ENCODE measurements around the gene CITED4. TPM values are rescaled to one million over a fixed set of nuclear protein-coding genes. Genes with fewer than 3 reads are reported as not detected.
A peak's percentile ranks its signal among the peaks of the same experiment; 100 is the strongest.

Gene CITED4
- total RNA-seq, 4 donors from 2014 or later, result 9.2 to 15.6 (median 14.1) TPM

GRCh38 chr1:40868051-40868723 is 6.0 kb upstream of the CITED4 start:
- H3K4me1 ChIP-seq, result peaks cover 0 to 26% (median 0%) of the 10 kb centered on the region in 3 donors
- H3K27me3 ChIP-seq, result no peaks in the 10 kb centered on the region
- ATAC-seq, result no peak
- H3K27ac ChIP-seq, result peak overlapping the region in 2 of 4 donors; percentile 43 to 67
- H3K4me3 ChIP-seq, result no peak overlapping the region
- 73% methylated on average over 4 of the region's 4 CpGs; no CpG with 5 or more reads in 1 of the 2 donors for WGBS, 2 donors (ENCODE audit: low coverage in 1 of 2)
- H3K36me3 ChIP-seq, result no peaks in the 10 kb centered on the region
- no peak for TF ChIP-seq EP300 (IDR thresholded peaks at IDR 0.05)
- TF ChIP-seq CTCF (IDR thresholded peaks at IDR 0.05), result no peak
- TF ChIP-seq POLR2A (IDR thresholded peaks at IDR 0.05), result no peak
- TF ChIP-seq POLR2AphosphoS5 (IDR thresholded peaks at IDR 0.05), result no peak
- H3K9me3 ChIP-seq, result peaks cover 0 to 9% (median 0%) of the 10 kb centered on the region in 3 donors

GRCh38 chr1:40861224-40862003 is 749 bp downstream of the CITED4 start:
- whole genome bisulfite sequencing, 2 donors (ENCODE audit: low coverage in 1 of 2), result 0% methylated on average over 2 of the region's 98 CpGs; no CpG with 5 or more reads in 1 of the 2 donors
- TF ChIP-seq EP300 (IDR thresholded peaks at IDR 0.05) (no peak), POLR2A (IDR thresholded peaks at IDR 0.05) (peak in 1 of 2 donors; percentile 26), CTCF (IDR thresholded peaks at IDR 0.05) (peak in 2 of 4 experiments; percentile 4 to 15), POLR2AphosphoS5 (IDR thresholded peaks at IDR 0.05) (no peak)
- Histone ChIP-seq H3K4me1 (peaks cover 0 to 40% (median 5%) of the 10 kb centered on the region in 3 donors), H3K36me3 (no peaks in the 10 kb centered on the region), H3K9me3 (no peaks in the 10 kb centered on the region), H3K27ac (peak overlapping the region; percentile 48 to 95 (median 87)), H3K27me3 (no peaks in the 10 kb centered on the region), H3K4me3 (peak overlapping the region; percentile 39 to 93)
- peak; percentile 36 for ATAC-seq

GRCh38 chr1:40860706-40861223 is 1.4 kb downstream of the CITED4 start:
- 12 to 66% methylated on average over 2 to 3 of the region's 10 CpGs for WGBS, 2 donors (ENCODE audit: low coverage in 1 of 2)
- Histone ChIP-seq H3K4me3 (peak overlapping the region; percentile 33 to 93), H3K27me3 (no peaks in the 10 kb centered on the region), H3K9me3 (no peaks in the 10 kb centered on the region), H3K4me1 (peaks cover 0 to 33% (median 5%) of the 10 kb centered on the region in 3 donors), H3K36me3 (no peaks in the 10 kb centered on the region), H3K27ac (peak overlapping the region in 3 of 4 donors; percentile 84 to 95 (median 90))
- TF ChIP-seq CTCF (IDR thresholded peaks at IDR 0.05) (no peak), POLR2A (IDR thresholded peaks at IDR 0.05) (no peak), POLR2AphosphoS5 (IDR thresholded peaks at IDR 0.05) (no peak), EP300 (IDR thresholded peaks at IDR 0.05) (no peak)
- no peak for ATAC-seq

GRCh38 chr1:40858856-40859416 is 3.2 kb downstream of the CITED4 start:
- Histone ChIP-seq H3K4me1 (peaks cover 0 to 29% (median 5%) of the 10 kb centered on the region in 3 donors), H3K27ac (no peak overlapping the region), H3K27me3 (no peaks in the 10 kb centered on the region), H3K4me3 (no peak overlapping the region), H3K9me3 (no peaks in the 10 kb centered on the region), H3K36me3 (no peaks in the 10 kb centered on the region)
- no peak for ATAC-seq
- 83 to 100% methylated on average over 2 of the region's 4 CpGs for WGBS, 2 donors (ENCODE audit: low coverage in 1 of 2)
- TF ChIP-seq EP300 (IDR thresholded peaks at IDR 0.05), result no peak
- TF ChIP-seq POLR2AphosphoS5 (IDR thresholded peaks at IDR 0.05), result no peak
- TF ChIP-seq POLR2A (IDR thresholded peaks at IDR 0.05), result no peak
- no peak for TF ChIP-seq CTCF (IDR thresholded peaks at IDR 0.05)

Measured in gastroesophageal sphincter (tissue), 4 donors.